Measurements from ENCODE around the gene AMZ1. TPM values are rescaled to one million over a fixed set of nuclear protein-coding genes. Genes with fewer than 3 reads are reported as not detected.

The AMZ1 gene
- total RNA-seq, 2 donors from 2014 or later, result 0.62 TPM; not detected in 1

GRCh38 chr7:2764621-2765020 is 76.6 kb downstream of the AMZ1 start:
- no peaks in the 10 kb centered on the region for H3K4me1 ChIP-seq (replicated peaks)
- WGBS, result 94% methylated on average over 11 of the region's 11 CpGs
- H3K27ac ChIP-seq, result no peak overlapping the region

More at GRCh38 chr7:2764621-2765020, 76.6 kb downstream of the AMZ1 start:
- Histone ChIP-seq H3K9me3 (no peaks in the 10 kb centered on the region), H3K27me3 (replicated peaks; ENCODE audit: insufficient read depth) (no peaks in the 10 kb centered on the region), H3K36me3 (no peaks in the 10 kb centered on the region), H3K4me3 (no peak overlapping the region)
- no peak for DNase-seq (ENCODE audit: low spot score)
- intact Hi-C loops (cut with DNase I), result no loop called here
- TF ChIP-seq POLR2AphosphoS5 (IDR thresholded peaks at IDR 0.05) (no peak), POLR2A (IDR thresholded peaks at IDR 0.05) (no peak)
- TF ChIP-seq, protein P1, sequence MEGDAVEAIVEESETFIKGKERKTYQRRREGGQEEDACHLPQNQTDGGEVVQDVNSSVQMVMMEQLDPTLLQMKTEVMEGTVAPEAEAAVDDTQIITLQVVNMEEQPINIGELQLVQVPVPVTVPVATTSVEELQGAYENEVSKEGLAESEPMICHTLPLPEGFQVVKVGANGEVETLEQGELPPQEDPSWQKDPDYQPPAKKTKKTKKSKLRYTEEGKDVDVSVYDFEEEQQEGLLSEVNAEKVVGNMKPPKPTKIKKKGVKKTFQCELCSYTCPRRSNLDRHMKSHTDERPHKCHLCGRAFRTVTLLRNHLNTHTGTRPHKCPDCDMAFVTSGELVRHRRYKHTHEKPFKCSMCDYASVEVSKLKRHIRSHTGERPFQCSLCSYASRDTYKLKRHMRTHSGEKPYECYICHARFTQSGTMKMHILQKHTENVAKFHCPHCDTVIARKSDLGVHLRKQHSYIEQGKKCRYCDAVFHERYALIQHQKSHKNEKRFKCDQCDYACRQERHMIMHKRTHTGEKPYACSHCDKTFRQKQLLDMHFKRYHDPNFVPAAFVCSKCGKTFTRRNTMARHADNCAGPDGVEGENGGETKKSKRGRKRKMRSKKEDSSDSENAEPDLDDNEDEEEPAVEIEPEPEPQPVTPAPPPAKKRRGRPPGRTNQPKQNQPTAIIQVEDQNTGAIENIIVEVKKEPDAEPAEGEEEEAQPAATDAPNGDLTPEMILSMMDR (IDR thresholded peaks at IDR 0.05), result no peak

Other genes with a start within 250 kb of the AMZ1 start
- not detected for gene GRIFIN, start 211.8 kb upstream of the AMZ1 start, total RNA-seq
- 10 to 100 TPM; 45.6 to 51.7 TPM for gene LFNG, start 168.4 kb upstream of the AMZ1 start, total RNA-seq
- gene BRAT1, start 132.7 kb upstream of the AMZ1 start, total RNA-seq, result 100 to 1,000 TPM in 1 of 2 donors, 10 to 100 TPM in 1; 83.9 to 113 TPM
- 10 to 100 TPM; 20.2 to 41.9 TPM for gene IQCE, start 129.2 kb upstream of the AMZ1 start, total RNA-seq
- gene TTYH3, start 56.2 kb upstream of the AMZ1 start, total RNA-seq, result 10 to 100 TPM; 30.1 to 76.2 TPM
- 100 to 1,000 TPM in 1 of 2 donors, 10 to 100 TPM in 1; 22.6 to 102 TPM for gene GNA12, start 156.1 kb downstream of the AMZ1 start, total RNA-seq

Data from prostate gland (tissue), 2 donors.